CD4-positive, alpha-beta T cell treated with Interferon alpha-2 for 1 hour (primary cell): ENCODE data around the gene SCD.

Experiments used
- DNase-seq, 2 donors: peaks; one replicate each; pipeline ENCODE4 v3.0.0-alpha.2; 2020 to 2022

Gene SCD

GRCh38 chr10:100340948-100341847, 5.8 kb upstream of the SCD start:
- no peak for DNase-seq

GRCh38 chr10:100341953-100342626, 4.9 kb upstream of the SCD start:
- peak; percentile 31 to 55 for DNase-seq

GRCh38 chr10:100342627-100342972, 4.4 kb upstream of the SCD start:
- no peak for DNase-seq

GRCh38 chr10:100344241-100344788, 2.7 kb upstream of the SCD start:
- DNase-seq, result no peak

- no peak for DNase-seq
Observed at GRCh38 chr10:100345570-100346330, 1.3 kb upstream of the SCD start.

GRCh38 chr10:100346351-100346764, 675 bp upstream of the SCD start:
- DNase-seq, result peak; percentile 60 to 61

DNA sequence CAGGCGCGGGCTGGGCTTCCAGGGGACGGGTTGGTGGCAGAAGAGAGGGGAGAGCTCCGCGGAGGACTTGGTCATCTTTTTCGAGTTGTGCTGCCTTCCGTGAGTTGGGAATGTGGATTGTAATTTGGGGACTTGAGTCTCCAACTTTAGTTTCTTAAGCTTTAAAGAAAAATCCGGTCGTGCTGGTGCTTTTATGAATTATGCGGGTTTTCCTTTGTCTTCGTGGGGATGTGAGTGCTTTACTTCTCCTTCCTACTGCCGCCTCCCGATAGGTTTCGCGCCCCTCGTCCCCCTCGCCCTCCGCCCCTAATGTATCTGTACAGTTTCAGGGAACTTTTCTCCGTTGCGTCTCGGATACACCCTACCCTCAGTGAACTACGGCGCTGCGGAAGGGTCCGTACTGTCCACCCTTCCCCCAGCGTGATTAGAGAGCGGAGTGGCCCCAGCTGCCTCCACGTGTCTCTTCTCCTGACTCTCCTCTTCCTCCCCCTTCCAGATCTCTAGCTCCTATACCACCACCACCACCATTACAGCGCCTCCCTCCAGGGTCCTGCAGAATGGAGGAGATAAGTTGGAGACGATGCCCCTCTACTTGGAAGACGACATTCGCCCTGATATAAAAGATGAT, 649 bp downstream of the SCD start:
- DNase-seq, result no peak

GRCh38 chr10:100348389-100348927, 1.4 kb downstream of the SCD start:
- no peak for DNase-seq

DNA sequence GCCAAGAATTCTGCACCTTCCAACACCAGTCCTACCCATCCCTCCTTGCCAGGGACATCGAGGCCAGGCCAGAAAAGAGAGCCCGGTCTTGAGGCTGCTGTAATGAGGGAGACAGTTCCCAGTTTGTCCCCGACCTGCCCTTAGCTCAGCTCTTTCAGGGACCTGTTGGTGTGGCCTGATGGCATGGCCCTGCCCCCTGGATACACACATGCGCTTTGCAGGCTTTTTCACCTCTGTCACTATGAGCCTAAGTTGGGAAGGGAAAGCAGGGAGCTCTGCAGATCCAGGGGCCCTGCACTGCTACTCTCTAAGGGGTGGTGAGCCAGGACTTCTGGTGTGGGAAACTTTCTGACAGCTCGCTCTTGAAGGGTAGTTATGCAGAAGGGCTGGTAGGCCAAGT, 2.1 kb downstream of the SCD start:
- no peak for DNase-seq

DNA sequence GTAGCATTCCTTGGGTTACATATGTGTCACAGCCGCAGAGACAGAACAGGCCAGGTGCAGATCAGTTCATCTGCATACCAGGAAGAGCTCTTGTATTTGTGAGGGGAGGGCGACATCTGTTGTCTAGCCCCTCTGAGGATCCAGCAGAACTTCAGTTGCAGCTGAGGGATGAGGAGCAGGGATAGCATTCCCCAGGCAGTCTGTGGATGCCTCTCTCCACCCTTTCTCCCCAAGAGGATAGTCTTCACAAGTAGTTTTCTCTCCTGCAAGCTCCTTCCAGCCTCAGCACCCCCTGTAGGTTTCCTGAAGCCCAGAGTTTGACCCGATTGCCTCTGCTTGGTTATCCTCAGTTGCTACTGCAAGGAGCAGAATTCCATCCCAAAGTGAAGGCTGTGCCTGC, 2.6 kb downstream of the SCD start:
- no peak for DNase-seq

- no peak for DNase-seq
Observed at GRCh38 chr10:100350914-100351485, 4.0 kb downstream of the SCD start.

DNA sequence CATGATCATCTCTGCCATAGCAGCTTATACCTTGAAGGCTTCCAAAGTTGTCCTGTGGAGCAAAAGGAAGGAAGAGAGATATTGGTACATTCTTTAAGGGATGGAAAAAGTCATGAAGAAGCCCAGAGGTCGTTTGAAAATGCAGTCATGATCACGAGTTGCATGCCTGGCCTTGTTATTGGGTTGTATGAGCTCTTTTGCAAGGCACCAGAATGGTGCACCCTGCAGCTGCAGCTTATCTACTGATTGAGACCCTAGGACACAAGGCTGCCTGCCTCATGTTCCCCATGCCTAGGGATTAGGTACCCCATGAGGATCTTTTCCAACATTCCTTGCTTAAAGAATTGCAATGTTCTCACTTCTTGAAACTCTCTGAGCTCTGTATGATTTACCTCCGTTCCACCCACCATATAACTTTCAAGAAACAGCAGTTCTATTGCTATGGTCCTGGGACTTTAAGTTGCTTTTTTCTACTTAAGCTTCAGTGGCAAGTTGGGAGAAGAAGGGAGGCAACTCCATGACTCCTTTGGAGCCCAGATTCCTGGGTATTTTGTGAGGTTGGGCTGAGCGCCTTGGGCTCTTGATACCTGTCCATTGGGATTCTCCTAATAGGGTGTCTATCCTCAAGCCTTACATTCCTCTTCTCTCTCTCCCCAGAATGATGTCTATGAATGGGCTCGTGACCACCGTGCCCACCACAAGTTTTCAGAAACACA, 6.9 kb downstream of the SCD start:
- DNase-seq, result no peak

GRCh38 chr10:100355086-100355485, 8.1 kb downstream of the SCD start:
- no peak for DNase-seq

- no peak for DNase-seq
Observed at GRCh38 chr10:100356067-100357017, 9.3 kb downstream of the SCD start.

DNA sequence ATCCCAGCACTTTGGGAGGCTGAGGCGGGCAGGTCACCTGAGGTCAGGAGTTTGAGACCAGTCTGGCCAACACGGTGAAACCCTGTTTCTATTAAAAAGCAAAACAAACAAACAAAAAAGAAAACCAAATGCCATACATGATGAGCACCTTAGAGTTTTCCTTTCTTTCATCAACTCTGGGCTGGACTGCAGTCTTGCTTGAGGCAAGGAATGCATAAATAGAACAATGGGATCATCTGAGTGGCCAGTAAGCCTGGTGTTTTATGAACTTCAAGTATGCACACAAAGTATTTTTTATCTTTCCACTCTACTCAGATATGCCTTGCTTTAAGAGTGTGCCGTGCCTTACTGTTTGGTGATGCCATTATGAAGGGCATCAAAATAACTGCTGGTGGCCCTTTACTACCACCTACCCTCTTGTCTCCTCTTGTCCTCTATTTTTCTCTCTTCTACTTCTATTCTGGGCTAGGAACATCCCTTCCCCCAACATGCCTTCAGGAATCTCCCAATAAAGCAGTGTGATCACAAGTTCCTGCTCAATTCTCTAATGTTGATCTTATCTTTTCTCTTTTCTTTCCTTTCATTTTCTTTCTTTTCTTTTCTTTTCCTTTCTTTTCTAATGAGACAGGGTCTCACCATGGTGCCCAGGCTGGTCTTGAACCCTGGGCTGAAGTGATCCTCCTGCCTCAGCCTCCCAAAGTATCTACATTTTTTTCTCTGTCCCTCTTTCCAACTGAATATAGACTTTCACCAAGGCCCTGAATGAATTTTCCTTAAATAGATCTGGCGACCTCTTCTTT, 10.2 kb downstream of the SCD start:
- DNase-seq, result no peak

DNA sequence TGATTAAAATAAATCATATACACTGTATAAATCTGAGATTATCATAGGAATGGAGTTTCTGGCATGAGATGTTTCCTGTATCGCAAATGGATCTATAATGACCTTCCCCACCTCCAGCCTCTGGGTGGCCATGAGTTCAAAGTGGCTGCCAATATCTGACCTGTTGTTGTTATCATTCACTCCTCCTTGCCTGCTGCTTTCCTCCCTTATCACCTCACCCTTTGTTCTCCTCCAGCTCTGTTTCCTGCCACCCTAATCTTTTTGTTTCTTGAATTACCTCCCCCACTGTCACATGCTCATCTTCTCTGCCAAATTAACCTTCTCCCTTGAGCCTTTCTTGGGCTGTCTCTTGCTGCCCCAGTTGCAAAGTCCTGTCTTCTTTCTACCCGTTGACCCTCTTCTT, 12.0 kb downstream of the SCD start:
- no peak for DNase-seq

GRCh38 chr10:100359529-100360150, 12.6 kb downstream of the SCD start:
- DNase-seq, result no peak

DNA sequence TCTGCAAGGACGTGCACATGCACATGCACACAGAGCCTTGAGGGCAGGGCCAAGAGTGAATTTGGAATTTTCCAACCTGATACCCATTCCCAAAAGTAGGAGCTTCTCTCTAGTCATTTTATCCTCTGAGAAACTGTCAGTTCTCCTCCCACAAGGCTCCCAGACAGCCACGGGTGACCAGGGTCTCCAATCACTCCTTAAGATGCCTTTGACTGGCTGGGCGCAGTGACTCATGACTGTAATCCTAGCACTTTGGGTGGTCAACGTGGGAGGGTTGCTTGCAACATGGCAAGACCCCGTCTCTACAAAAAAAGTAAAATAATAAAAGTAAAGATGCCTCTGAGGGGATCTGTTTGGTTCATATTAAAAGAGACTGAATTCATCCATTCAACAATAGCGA, 13.2 kb downstream of the SCD start:
- no peak for DNase-seq
